ENCODE measurements around the gene MAP7. TPM values are rescaled to one million over a fixed set of nuclear protein-coding genes. Genes with fewer than 3 reads are reported as not detected.

The MAP7 gene
- polyA plus RNA-seq, 1 donor = 37.2 TPM

DNA sequence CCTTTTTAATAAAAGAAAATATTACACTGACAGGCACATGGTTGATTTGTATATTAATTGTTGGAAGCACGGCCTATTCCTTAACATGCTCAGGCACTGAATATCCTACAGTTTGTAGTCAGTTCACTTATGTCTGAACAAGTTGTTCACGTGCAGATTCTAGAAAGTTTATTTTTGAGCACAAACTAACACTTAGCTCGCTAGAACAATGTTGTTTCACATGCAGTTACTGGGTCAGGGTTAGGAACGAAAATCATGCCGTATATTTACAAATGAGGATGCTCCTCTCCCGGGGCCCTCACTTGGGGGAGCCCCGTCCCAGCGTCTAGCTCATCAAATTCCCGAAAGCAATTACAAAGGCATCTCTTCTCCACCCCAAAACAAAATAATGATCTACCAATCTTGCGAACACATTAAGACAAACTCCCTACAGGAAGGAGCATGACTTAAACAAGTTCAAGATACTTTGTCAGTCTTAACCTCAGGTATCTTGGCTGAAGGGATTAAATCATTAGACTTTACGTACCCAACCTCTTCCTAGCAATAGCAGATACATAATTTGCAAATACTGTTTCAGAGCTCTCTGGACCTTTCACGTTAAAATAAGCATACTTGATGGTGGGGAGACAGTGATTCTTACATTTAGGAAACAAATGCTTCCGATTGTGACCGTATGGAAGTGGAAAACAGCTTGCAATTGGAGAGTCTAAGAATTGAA lies 1.5 kb downstream of the MAP7 start:
- peak overlapping the region; percentile 85 for H3K27ac ChIP-seq (ENCODE audit: low read length)

GRCh38 chr6:136547871-136548270 lies 2.4 kb downstream of the MAP7 start:
- H3K4me3 ChIP-seq (ENCODE audit: low read length) = no peak overlapping the region
- no peak overlapping the region for H3K27ac ChIP-seq (ENCODE audit: low read length)
- H3K36me3 ChIP-seq (ENCODE audit: control insufficient read depth, insufficient read depth, low read length) = no peaks in the 10 kb centered on the region
- peaks cover 14% of the 10 kb centered on the region for H3K27me3 ChIP-seq (ENCODE audit: control insufficient read depth, insufficient read depth, low read length)
- WGBS (ENCODE audit: insufficient coverage, low lambda C conversion rate) = no CpG with 5 or more reads among the region's 1 CpG
- DNase-seq = no peak
- H3K4me1 ChIP-seq (ENCODE audit: control insufficient read depth, insufficient read depth, low read length) = peaks cover 9% of the 10 kb centered on the region
- H3K9me3 ChIP-seq (ENCODE audit: control insufficient read depth, low read depth, low read length) = no peaks in the 10 kb centered on the region

More for the DNA sequence above, 1.5 kb downstream of the MAP7 start:
- peaks cover 18% of the 10 kb centered on the region for H3K4me1 ChIP-seq (ENCODE audit: control insufficient read depth, insufficient read depth, low read length)
- peaks cover 14% of the 10 kb centered on the region for H3K27me3 ChIP-seq (ENCODE audit: control insufficient read depth, insufficient read depth, low read length)
- H3K4me3 ChIP-seq (ENCODE audit: low read length) = peak overlapping the region; percentile 80
- H3K9me3 ChIP-seq (ENCODE audit: control insufficient read depth, low read depth, low read length) = no peaks in the 10 kb centered on the region
- DNase-seq = peak in 1 of 2 donors; percentile 41
- no peaks in the 10 kb centered on the region for H3K36me3 ChIP-seq (ENCODE audit: control insufficient read depth, insufficient read depth, low read length)
- 15% methylated on average over 5 of the region's 14 CpGs for WGBS (ENCODE audit: insufficient coverage, low lambda C conversion rate)

- peak in 1 of 2 donors; percentile 26 for DNase-seq
- peaks cover 14% of the 10 kb centered on the region for H3K27me3 ChIP-seq (ENCODE audit: control insufficient read depth, insufficient read depth, low read length)
- no peak overlapping the region for H3K27ac ChIP-seq (ENCODE audit: low read length)
- H3K9me3 ChIP-seq (ENCODE audit: control insufficient read depth, low read depth, low read length) = no peaks in the 10 kb centered on the region
- 43% methylated on average over 3 of the region's 4 CpGs for WGBS (ENCODE audit: insufficient coverage, low lambda C conversion rate)
- H3K4me3 ChIP-seq (ENCODE audit: low read length) = no peak overlapping the region
- peaks cover 7% of the 10 kb centered on the region for H3K4me1 ChIP-seq (ENCODE audit: control insufficient read depth, insufficient read depth, low read length)
- no peaks in the 10 kb centered on the region for H3K36me3 ChIP-seq (ENCODE audit: control insufficient read depth, insufficient read depth, low read length)
These were observed 2.9 kb downstream of the MAP7 start for GRCh38 chr6:136547336-136547735.

DNA sequence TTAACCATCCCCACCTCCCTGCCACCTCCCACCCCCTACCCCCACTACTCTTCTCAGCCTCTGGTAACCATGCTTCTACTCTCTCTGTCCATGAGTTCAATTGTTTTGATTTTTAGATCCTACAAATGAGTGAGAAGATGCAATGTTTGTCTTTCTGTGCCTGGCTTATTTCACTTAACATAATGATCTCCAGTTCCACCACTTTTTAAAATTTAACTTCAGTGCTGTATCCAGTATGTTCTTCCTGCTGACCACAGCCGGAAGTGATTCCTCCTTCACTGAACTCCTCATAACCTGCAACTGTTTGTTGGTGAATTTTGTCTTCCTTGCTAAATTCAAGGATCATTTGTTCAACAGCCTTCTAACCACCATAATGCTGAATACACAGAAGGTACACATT lies 3.9 kb downstream of the MAP7 start:
- peaks cover 6% of the 10 kb centered on the region for H3K4me1 ChIP-seq (ENCODE audit: control insufficient read depth, insufficient read depth, low read length)
- H3K36me3 ChIP-seq (ENCODE audit: control insufficient read depth, insufficient read depth, low read length) = no peaks in the 10 kb centered on the region
- H3K27ac ChIP-seq (ENCODE audit: low read length) = no peak overlapping the region
- no peak overlapping the region for H3K4me3 ChIP-seq (ENCODE audit: low read length)
- WGBS (ENCODE audit: insufficient coverage, low lambda C conversion rate) = no CpG with 5 or more reads among the region's 1 CpG
- no peaks in the 10 kb centered on the region for H3K9me3 ChIP-seq (ENCODE audit: control insufficient read depth, low read depth, low read length)
- DNase-seq = no peak
- peaks cover 14% of the 10 kb centered on the region for H3K27me3 ChIP-seq (ENCODE audit: control insufficient read depth, insufficient read depth, low read length)

DNA sequence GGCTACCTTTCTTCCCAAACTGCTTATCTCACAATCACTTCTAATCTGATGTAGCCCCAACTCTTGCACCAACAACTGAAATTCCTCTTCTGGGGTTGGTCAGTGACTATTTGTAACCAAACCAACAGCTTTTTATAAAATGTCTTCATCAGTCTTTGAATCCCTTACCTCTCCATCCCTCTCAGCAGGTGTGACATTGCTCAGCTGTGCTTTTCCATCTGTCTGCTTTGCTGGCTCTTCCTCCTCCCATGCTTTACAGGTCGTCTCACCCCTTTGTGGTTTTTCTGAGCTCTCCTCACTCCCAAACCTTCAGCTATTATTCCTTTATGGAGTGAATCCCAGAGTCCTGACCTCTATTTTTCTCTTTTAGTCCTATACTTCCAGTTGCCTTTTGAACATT lies 5.9 kb downstream of the MAP7 start:
- Histone ChIP-seq H3K4me1 (ENCODE audit: control insufficient read depth, insufficient read depth, low read length) (no peaks in the 10 kb centered on the region), H3K9me3 (ENCODE audit: control insufficient read depth, low read depth, low read length) (no peaks in the 10 kb centered on the region), H3K36me3 (ENCODE audit: control insufficient read depth, insufficient read depth, low read length) (no peaks in the 10 kb centered on the region), H3K27ac (ENCODE audit: low read length) (no peak overlapping the region), H3K27me3 (ENCODE audit: control insufficient read depth, insufficient read depth, low read length) (peaks cover under 1% of the 10 kb centered on the region), H3K4me3 (ENCODE audit: low read length) (no peak overlapping the region)
- DNase-seq = no peak
- 60% methylated on average over 1 of the region's 1 CpG for WGBS (ENCODE audit: insufficient coverage, low lambda C conversion rate)

DNA sequence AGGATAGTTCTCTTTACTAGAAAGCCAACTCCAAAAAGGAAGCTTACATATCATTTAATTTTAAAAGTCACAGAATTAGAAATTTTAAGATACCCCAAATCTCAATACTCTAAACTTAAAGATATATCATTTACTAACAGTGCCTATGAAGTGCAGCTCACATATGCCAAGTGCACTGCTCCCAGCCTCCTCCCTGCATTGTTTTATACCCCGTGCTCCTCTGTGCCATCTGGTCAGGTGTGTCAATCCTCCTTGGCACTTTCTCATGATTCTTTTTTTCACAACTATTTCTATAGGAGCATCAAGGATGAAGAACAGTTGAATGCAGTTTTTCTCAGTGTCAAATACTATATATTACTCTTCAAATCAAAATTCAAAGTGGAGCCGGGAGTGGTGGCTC lies 8.8 kb downstream of the MAP7 start:
- 88% methylated on average over 1 of the region's 2 CpGs for WGBS (ENCODE audit: insufficient coverage, low lambda C conversion rate)
- DNase-seq = no peak
- no peaks in the 10 kb centered on the region for H3K4me1 ChIP-seq (ENCODE audit: control insufficient read depth, insufficient read depth, low read length)
- H3K9me3 ChIP-seq (ENCODE audit: control insufficient read depth, low read depth, low read length) = no peaks in the 10 kb centered on the region
- no peak overlapping the region for H3K27ac ChIP-seq (ENCODE audit: low read length)
- no peaks in the 10 kb centered on the region for H3K36me3 ChIP-seq (ENCODE audit: control insufficient read depth, insufficient read depth, low read length)
- H3K4me3 ChIP-seq (ENCODE audit: low read length) = no peak overlapping the region
- no peaks in the 10 kb centered on the region for H3K27me3 ChIP-seq (ENCODE audit: control insufficient read depth, insufficient read depth, low read length)

GRCh38 chr6:136539967-136540652 lies 10.1 kb downstream of the MAP7 start:
- H3K4me1 ChIP-seq (ENCODE audit: control insufficient read depth, insufficient read depth, low read length) = no peaks in the 10 kb centered on the region
- H3K27me3 ChIP-seq (ENCODE audit: control insufficient read depth, insufficient read depth, low read length) = no peaks in the 10 kb centered on the region
- no peaks in the 10 kb centered on the region for H3K9me3 ChIP-seq (ENCODE audit: control insufficient read depth, low read depth, low read length)
- H3K36me3 ChIP-seq (ENCODE audit: control insufficient read depth, insufficient read depth, low read length) = no peaks in the 10 kb centered on the region
- H3K27ac ChIP-seq (ENCODE audit: low read length) = no peak overlapping the region
- WGBS (ENCODE audit: insufficient coverage, low lambda C conversion rate) = 60% methylated on average over 3 of the region's 6 CpGs
- no peak overlapping the region for H3K4me3 ChIP-seq (ENCODE audit: low read length)
- DNase-seq = no peak

DNA sequence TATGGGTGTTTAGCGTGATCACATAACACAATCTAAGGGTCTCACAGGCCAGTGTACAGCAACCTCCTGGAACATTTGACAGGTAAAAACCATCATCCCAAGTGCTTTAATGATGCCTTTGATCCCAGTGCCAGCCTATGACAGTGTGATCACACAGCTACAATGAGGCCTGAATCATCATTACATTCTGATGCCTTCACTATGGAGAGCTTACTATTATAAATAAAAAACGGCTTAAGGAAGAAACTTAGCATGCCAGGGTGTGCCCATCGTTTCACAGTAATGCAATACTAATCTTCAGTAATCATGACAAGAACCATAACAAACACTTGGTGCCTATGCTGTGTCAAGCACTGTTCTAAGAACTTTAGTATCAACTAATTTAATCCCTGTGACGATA lies 11.4 kb downstream of the MAP7 start:
- no peaks in the 10 kb centered on the region for H3K27me3 ChIP-seq (ENCODE audit: control insufficient read depth, insufficient read depth, low read length)
- H3K4me1 ChIP-seq (ENCODE audit: control insufficient read depth, insufficient read depth, low read length) = no peaks in the 10 kb centered on the region
- WGBS (ENCODE audit: insufficient coverage, low lambda C conversion rate) = no CpG with 5 or more reads among the region's 4 CpGs
- H3K9me3 ChIP-seq (ENCODE audit: control insufficient read depth, low read depth, low read length) = no peaks in the 10 kb centered on the region
- no peak for DNase-seq
- H3K36me3 ChIP-seq (ENCODE audit: control insufficient read depth, insufficient read depth, low read length) = no peaks in the 10 kb centered on the region
- no peak overlapping the region for H3K27ac ChIP-seq (ENCODE audit: low read length)
- no peak overlapping the region for H3K4me3 ChIP-seq (ENCODE audit: low read length)

DNA sequence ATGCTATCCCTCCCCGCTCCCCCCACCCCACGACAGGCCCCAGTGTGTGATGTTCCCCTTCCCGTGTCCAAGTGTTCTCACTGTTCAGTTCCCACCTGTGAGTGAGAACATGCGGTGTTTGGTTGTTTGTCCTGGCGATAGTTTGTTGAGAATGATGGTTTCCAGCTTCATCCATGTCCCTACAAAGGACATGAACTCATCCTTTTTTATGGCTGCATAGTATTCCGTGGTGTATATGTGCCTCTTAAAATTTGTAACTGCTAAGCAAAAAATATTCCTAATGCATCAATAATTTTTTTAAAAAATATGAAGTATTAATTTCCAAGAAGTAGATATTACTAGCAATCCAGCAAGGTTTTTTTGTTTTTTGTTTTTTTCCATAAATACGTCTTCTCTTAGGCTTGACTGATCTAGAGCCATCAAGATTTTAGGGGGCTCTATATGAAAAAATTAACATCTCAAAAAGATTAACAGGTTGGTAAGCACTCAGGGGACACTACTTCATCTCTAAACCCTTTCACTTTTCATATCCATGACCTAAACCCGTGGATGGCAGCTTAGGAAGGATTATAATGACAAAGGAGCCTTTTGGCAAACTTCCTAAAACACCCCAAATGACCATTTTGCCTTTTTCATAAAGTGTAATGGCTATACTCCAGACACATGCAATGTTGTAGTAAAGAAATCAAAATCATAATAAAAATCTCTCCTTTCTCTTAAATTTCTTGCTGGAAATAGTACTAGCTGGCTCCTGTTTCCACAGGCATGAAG lies 14.2 kb downstream of the MAP7 start:
- H3K36me3 ChIP-seq (ENCODE audit: control insufficient read depth, insufficient read depth, low read length) = no peaks in the 10 kb centered on the region
- no peaks in the 10 kb centered on the region for H3K9me3 ChIP-seq (ENCODE audit: control insufficient read depth, low read depth, low read length)
- no peak for DNase-seq
- no CpG with 5 or more reads among the region's 8 CpGs for WGBS (ENCODE audit: insufficient coverage, low lambda C conversion rate)
- H3K4me3 ChIP-seq (ENCODE audit: low read length) = no peak overlapping the region
- no peak overlapping the region for H3K27ac ChIP-seq (ENCODE audit: low read length)
- H3K4me1 ChIP-seq (ENCODE audit: control insufficient read depth, insufficient read depth, low read length) = no peaks in the 10 kb centered on the region
- H3K27me3 ChIP-seq (ENCODE audit: control insufficient read depth, insufficient read depth, low read length) = no peaks in the 10 kb centered on the region

GRCh38 chr6:136535017-136535765 lies 15.0 kb downstream of the MAP7 start:
- H3K27ac ChIP-seq (ENCODE audit: low read length) = no peak overlapping the region
- DNase-seq = no peak

More at GRCh38 chr6:136535017-136535765, 15.0 kb downstream of the MAP7 start:
- Histone ChIP-seq H3K4me3 (ENCODE audit: low read length) (no peak overlapping the region), H3K4me1 (ENCODE audit: control insufficient read depth, insufficient read depth, low read length) (no peaks in the 10 kb centered on the region), H3K27me3 (ENCODE audit: control insufficient read depth, insufficient read depth, low read length) (no peaks in the 10 kb centered on the region), H3K9me3 (ENCODE audit: control insufficient read depth, low read depth, low read length) (no peaks in the 10 kb centered on the region), H3K36me3 (ENCODE audit: control insufficient read depth, insufficient read depth, low read length) (no peaks in the 10 kb centered on the region)
- WGBS (ENCODE audit: insufficient coverage, low lambda C conversion rate) = no CpG with 5 or more reads among the region's 5 CpGs
